ENCODE measurements around the gene CIAO2B.

CIAO2B gene

DNA sequence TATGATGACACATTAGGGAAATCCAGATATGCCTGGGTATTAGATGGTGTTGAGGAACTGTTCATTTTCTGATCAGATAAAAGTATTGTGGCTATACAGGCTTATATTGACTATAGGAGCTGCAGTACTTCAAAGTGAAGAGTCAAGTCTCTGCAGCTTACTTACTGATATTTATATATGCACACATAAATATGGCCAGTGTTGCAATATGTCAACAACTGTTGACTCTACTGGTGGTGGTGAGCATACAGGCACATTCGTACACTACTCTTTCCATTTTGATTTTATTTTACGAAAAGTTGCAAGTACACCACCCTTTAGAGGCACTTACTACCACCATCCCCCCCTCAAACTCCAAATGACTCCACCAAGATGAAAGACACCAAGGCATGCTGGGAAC lies 2.5 kb downstream of the CIAO2B start:
- no peak overlapping the region for H3K27ac Mint-ChIP-seq
- peaks cover 14% of the 10 kb centered on the region for H3K27me3 Mint-ChIP-seq (ENCODE audit: low read depth)
- H3K4me3 Mint-ChIP-seq = peak overlapping the region; percentile 94 to 99 (median 99)
- peaks cover 25% of the 10 kb centered on the region for H3K4me1 Mint-ChIP-seq
- no peaks in the 10 kb centered on the region for H3K9me3 Mint-ChIP-seq
- peaks cover 10% of the 10 kb centered on the region for H3K36me3 Mint-ChIP-seq (ENCODE audit: low read depth)
- TF ChIP-seq, protein P1, sequence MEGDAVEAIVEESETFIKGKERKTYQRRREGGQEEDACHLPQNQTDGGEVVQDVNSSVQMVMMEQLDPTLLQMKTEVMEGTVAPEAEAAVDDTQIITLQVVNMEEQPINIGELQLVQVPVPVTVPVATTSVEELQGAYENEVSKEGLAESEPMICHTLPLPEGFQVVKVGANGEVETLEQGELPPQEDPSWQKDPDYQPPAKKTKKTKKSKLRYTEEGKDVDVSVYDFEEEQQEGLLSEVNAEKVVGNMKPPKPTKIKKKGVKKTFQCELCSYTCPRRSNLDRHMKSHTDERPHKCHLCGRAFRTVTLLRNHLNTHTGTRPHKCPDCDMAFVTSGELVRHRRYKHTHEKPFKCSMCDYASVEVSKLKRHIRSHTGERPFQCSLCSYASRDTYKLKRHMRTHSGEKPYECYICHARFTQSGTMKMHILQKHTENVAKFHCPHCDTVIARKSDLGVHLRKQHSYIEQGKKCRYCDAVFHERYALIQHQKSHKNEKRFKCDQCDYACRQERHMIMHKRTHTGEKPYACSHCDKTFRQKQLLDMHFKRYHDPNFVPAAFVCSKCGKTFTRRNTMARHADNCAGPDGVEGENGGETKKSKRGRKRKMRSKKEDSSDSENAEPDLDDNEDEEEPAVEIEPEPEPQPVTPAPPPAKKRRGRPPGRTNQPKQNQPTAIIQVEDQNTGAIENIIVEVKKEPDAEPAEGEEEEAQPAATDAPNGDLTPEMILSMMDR (IDR thresholded peaks at IDR 0.05; ENCODE audit: unreplicated experiment in 3 of 3) = no peak

DNA sequence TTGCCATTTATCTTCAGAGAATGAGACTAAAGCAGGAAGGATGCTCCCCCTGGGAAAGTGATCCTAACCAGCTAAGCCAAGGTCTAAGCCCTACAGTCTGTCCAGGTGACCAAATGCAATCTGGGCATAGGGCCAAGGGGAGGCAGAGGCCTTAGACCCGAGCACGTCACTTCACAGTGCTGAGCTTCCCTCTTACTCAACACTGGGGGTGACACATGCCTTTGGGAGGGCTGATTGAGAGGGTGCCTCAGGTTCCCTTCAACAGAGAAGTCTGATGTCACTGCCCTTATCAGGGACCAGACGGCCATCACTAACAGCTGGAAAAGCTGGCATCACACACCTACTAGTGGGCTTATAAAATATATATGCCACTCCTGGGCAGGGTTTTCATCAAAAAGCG lies 4.0 kb downstream of the CIAO2B start:
- Mint-ChIP-seq H3K27me3 (ENCODE audit: low read depth) (peaks cover 29% of the 10 kb centered on the region), H3K36me3 (ENCODE audit: low read depth) (peaks cover 10% of the 10 kb centered on the region), H3K4me3 (peak overlapping the region; percentile 23 to 67 (median 26)), H3K27ac (no peak overlapping the region), H3K9me3 (no peaks in the 10 kb centered on the region), H3K4me1 (peaks cover 27% of the 10 kb centered on the region)
- TF ChIP-seq, protein P1 (IDR thresholded peaks at IDR 0.05; ENCODE audit: unreplicated experiment in 3 of 3) = no peak

DNA sequence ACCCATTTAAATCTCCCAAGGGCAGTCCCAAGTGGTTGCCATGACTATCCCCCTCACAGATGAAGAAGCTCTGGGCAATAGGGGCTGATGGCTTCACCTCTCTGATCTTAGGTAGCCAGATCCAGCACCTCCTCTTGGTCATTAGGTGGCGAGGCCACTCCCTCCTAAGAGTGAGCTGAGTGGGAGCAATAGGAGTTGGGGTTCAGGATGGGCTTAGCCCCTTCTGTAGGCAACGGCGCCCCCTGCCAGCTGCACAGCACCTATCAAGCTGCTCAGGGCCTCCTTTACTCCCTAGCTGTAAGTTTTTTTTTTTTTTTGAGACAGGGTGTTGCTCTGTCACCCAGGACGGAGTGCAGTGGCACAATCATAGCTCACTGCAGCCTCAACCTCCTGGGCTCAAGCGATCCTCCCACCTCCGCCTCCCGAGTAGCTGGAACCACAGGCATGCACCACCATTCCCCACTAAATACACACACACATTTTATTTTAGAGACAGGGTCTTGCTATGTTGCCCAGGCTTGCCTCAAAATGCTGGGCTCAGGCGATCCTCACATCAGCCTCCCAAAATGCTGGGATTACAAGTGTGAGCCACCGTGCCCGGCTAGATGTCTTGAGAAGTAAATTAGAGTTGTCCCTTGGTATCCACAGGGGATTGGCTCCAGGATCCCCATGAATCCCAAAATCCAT lies 5.4 kb downstream of the CIAO2B start:
- H3K36me3 Mint-ChIP-seq (ENCODE audit: low read depth) = peaks cover 8% of the 10 kb centered on the region
- peaks cover 24% of the 10 kb centered on the region for H3K4me1 Mint-ChIP-seq
- H3K4me3 Mint-ChIP-seq = no peak overlapping the region
- H3K27ac Mint-ChIP-seq = no peak overlapping the region
- H3K27me3 Mint-ChIP-seq (ENCODE audit: low read depth) = peaks cover 40% of the 10 kb centered on the region
- TF ChIP-seq, protein P1 (IDR thresholded peaks at IDR 0.05; ENCODE audit: unreplicated experiment in 3 of 3) = peak in 2 of 3 experiments; percentile 30 to 36
- H3K9me3 Mint-ChIP-seq = no peaks in the 10 kb centered on the region

DNA sequence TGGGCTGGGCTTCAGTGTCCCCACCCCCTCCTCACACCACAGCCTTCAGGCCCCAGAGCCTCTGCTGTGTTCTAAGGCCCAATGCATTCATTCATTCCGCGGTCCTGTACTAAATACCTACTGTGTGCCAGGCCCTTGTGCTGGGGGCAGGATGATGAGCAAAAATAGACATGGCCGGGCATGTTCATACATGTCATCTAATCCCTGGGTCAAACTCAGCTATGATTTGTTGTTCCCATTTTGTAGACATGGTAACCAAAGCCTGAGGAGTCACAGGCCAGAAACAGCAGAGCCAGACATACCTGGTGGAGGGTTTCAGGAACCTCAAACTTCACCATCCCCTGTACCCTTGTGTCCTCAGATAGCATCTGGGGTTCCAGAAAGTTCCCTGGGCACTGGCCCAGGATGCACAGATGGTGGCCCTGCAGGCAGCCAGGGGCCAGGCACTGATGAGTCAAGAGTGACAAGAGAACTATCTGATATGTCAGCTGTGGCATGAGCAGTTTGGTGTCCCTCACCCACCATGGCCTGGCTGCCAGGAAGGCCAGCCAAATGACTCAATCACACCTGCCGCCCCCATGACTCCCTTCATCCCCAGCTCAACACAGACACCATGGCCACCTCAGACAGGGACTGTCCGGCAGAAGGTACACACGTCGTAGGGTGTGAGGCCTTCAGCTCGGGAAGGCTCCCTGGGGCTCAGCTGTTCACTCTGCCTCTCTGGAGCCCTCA lies 6.1 kb downstream of the CIAO2B start:
- Mint-ChIP-seq H3K4me1 (peaks cover 24% of the 10 kb centered on the region), H3K36me3 (ENCODE audit: low read depth) (peaks cover 7% of the 10 kb centered on the region), H3K27ac (no peak overlapping the region), H3K9me3 (no peaks in the 10 kb centered on the region), H3K27me3 (ENCODE audit: low read depth) (peaks cover 48% of the 10 kb centered on the region), H3K4me3 (no peak overlapping the region)
- TF ChIP-seq, protein P1 (IDR thresholded peaks at IDR 0.05; ENCODE audit: unreplicated experiment in 3 of 3) = no peak

DNA sequence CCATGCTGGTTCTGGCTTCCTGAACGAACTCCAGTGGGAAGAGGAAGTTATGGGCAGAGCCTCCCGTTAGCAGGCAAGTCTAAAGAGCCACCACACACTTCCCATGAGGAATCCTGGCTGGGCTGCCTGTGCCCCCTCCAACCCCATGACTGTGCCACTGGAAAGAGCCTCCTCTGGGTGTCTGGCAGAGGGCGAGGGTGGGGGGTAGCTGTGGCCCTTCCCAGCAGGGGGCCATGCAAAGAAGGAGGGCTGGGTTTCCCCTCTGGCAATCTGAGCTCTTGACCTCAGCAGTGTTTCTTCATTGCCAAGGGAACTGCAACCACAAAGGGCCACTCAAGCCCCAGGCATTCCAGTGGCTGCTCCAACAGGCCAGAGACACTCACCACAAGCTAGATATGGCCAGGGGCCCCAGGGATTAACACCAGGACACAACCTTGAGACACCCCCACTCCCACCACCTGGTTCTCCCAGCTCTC lies 7.2 kb downstream of the CIAO2B start:
- H3K9me3 Mint-ChIP-seq = no peaks in the 10 kb centered on the region
- H3K27me3 Mint-ChIP-seq (ENCODE audit: low read depth) = peaks cover 53% of the 10 kb centered on the region
- peaks cover 4% of the 10 kb centered on the region for H3K36me3 Mint-ChIP-seq (ENCODE audit: low read depth)
- peaks cover 24% of the 10 kb centered on the region for H3K4me1 Mint-ChIP-seq
- no peak overlapping the region for H3K27ac Mint-ChIP-seq
- H3K4me3 Mint-ChIP-seq = no peak overlapping the region
- TF ChIP-seq, protein P1 (IDR thresholded peaks at IDR 0.05; ENCODE audit: unreplicated experiment in 3 of 3) = no peak
